OCI-LY3 (cell line): ENCODE data around the gene CASP7.

ENCODE experiments used
- H2AFZ ChIP-seq: fragments of 200-600, 300-600 bp; shearing (Covaris generic); 2 replicates; pipeline ENCODE4 v1.6.0; 2014; ENCODE audit warnings: antibody characterized with exemption, low read depth, low read length
- H3K27ac ChIP-seq: fragments of 200-600, 300-600 bp; sonication (generic); 2 replicates; pipeline ENCODE4 v1.5.1; 2014; ENCODE audit warnings: mild to moderate bottlenecking, low read length, moderate library complexity, mixed read lengths
- H3K27me3 ChIP-seq: fragments of 200-600, 300-600 bp; sonication (generic); 2 replicates; pipeline ENCODE4 v1.6.1; 2014; ENCODE audit warnings: low read depth, low read length, mixed read lengths
- H3K36me3 ChIP-seq: fragments of 200-600, 300-600 bp; sonication (generic); replicated peaks from 2 replicates; pipeline ENCODE3; 2014; ENCODE audit warnings: low read depth, low read length, mixed read lengths
- H3K4me1 ChIP-seq: fragments of 300-600, 200-600 bp; sonication (generic); 2 replicates; pipeline ENCODE4 v1.6.1; 2014; ENCODE audit warnings: low read length, mixed read lengths
- H3K4me2 ChIP-seq: fragments of 200-600, 300-600 bp; sonication (generic); 2 replicates; pipeline ENCODE4 v1.6.1; 2014; ENCODE audit warnings: low read length, mixed read lengths
- H3K4me3 ChIP-seq: fragments of 300-600, 200-600 bp; sonication (generic); 2 replicates; pipeline ENCODE4 v1.5.1; 2014; ENCODE audit warnings: antibody characterized with exemption, mild to moderate bottlenecking, low read length, moderate library complexity
- H3K79me2 ChIP-seq: fragments of 300-600, 200-600 bp; shearing (Covaris generic); 2 replicates; pipeline ENCODE4 v1.6.1; 2014; ENCODE audit warnings: mild to moderate bottlenecking, low read length, mixed read lengths
- H3K9ac ChIP-seq: fragments of 300-600, 200-600 bp; shearing (Covaris generic); 2 replicates; pipeline ENCODE4 v1.6.0; 2014; ENCODE audit warnings: mild to moderate bottlenecking, low read length, moderate library complexity
- H3K9me3 ChIP-seq: fragments of 200-600, 300-600 bp; shearing (Covaris generic); 2 replicates; pipeline ENCODE4 v1.6.1; 2014; ENCODE audit warnings: low read length, mixed read lengths; ENCODE audit not compliant: insufficient read depth
- H4K20me1 ChIP-seq: fragments of 200-600, 300-600 bp; sonication (generic); 2 replicates; pipeline ENCODE4 v1.6.1; 2016; ENCODE audit warnings: low read length, mixed read lengths; ENCODE audit not compliant: insufficient read depth
- CTCF ChIP-seq: fragments of 200-600, 300-600 bp; sonication (generic); IDR thresholded peaks from 2 replicates; pipeline ENCODE4 v1.5.1; 2014; ENCODE audit warnings: antibody characterized with exemption, low read length, low read depth
- EZH2phosphoT487 ChIP-seq: fragments of 200-600 bp; shearing (Covaris generic); IDR thresholded peaks from 2 replicates; pipeline ENCODE4 v1.6.1; 2018; ENCODE audit warnings: antibody characterized with exemption, mixed run types, low read depth

The CASP7 gene

GRCh38 chr10:113705344-113705652 is 25.6 kb downstream of the CASP7 start:
- Histone ChIP-seq H2AFZ (no peak overlapping the region), H3K9ac (no peak overlapping the region), H3K27ac (no peak overlapping the region), H3K4me1 (no peaks in the 10 kb centered on the region), H3K79me2 (no peaks in the 10 kb centered on the region), H3K36me3 (no peaks in the 10 kb centered on the region), H3K9me3 (no peaks in the 10 kb centered on the region), H3K4me2 (no peak overlapping the region), H3K27me3 (no peaks in the 10 kb centered on the region), H3K4me3 (no peak overlapping the region), H4K20me1 (no peaks in the 10 kb centered on the region)
- TF ChIP-seq CTCF = no peak
- TF ChIP-seq EZH2phosphoT487 = no peak

GRCh38 chr10:113706623-113707022 is 26.9 kb downstream of the CASP7 start:
- Histone ChIP-seq H3K4me1 (no peaks in the 10 kb centered on the region), H3K9ac (no peak overlapping the region), H3K36me3 (no peaks in the 10 kb centered on the region), H3K4me2 (no peak overlapping the region), H3K79me2 (no peaks in the 10 kb centered on the region), H3K9me3 (no peaks in the 10 kb centered on the region), H4K20me1 (no peaks in the 10 kb centered on the region), H2AFZ (no peak overlapping the region), H3K27me3 (no peaks in the 10 kb centered on the region), H3K4me3 (no peak overlapping the region), H3K27ac (no peak overlapping the region)
- no peak for TF ChIP-seq CTCF
- TF ChIP-seq EZH2phosphoT487 = no peak

GRCh38 chr10:113708640-113709039 is 28.9 kb downstream of the CASP7 start:
- Histone ChIP-seq H3K4me3 (no peak overlapping the region), H3K27ac (no peak overlapping the region), H3K79me2 (no peaks in the 10 kb centered on the region), H3K27me3 (no peaks in the 10 kb centered on the region), H3K9me3 (no peaks in the 10 kb centered on the region), H4K20me1 (no peaks in the 10 kb centered on the region), H2AFZ (no peak overlapping the region), H3K36me3 (no peaks in the 10 kb centered on the region), H3K9ac (no peak overlapping the region), H3K4me1 (no peaks in the 10 kb centered on the region), H3K4me2 (no peak overlapping the region)
- TF ChIP-seq CTCF (no peak), EZH2phosphoT487 (no peak)

- Histone ChIP-seq H3K4me3 (no peak overlapping the region), H3K27me3 (no peaks in the 10 kb centered on the region), H4K20me1 (no peaks in the 10 kb centered on the region), H3K36me3 (no peaks in the 10 kb centered on the region), H2AFZ (no peak overlapping the region), H3K27ac (no peak overlapping the region), H3K79me2 (no peaks in the 10 kb centered on the region), H3K4me2 (no peak overlapping the region), H3K9me3 (no peaks in the 10 kb centered on the region), H3K9ac (no peak overlapping the region), H3K4me1 (no peaks in the 10 kb centered on the region)
- TF ChIP-seq CTCF (no peak), EZH2phosphoT487 (no peak)
These were observed 29.6 kb downstream of the CASP7 start for GRCh38 chr10:113709221-113709838.
